GM18907 (cell line): ENCODE data around the gene AXIN2.
"Not testable (repeated sequence)": the region's sequence is repeated elsewhere in the genome, so short reads cannot be mapped to it uniquely, and the experiment has no call there.

Experiments
- ATAC-seq: cut with Tn5 transposase; IDR thresholded peaks from one replicate; pipeline ENCODE4 v1.9.1; 2021; ENCODE audit warnings: mild to moderate bottlenecking, moderate library complexity; ENCODE audit not compliant: unreplicated experiment

The AXIN2 gene

DNA sequence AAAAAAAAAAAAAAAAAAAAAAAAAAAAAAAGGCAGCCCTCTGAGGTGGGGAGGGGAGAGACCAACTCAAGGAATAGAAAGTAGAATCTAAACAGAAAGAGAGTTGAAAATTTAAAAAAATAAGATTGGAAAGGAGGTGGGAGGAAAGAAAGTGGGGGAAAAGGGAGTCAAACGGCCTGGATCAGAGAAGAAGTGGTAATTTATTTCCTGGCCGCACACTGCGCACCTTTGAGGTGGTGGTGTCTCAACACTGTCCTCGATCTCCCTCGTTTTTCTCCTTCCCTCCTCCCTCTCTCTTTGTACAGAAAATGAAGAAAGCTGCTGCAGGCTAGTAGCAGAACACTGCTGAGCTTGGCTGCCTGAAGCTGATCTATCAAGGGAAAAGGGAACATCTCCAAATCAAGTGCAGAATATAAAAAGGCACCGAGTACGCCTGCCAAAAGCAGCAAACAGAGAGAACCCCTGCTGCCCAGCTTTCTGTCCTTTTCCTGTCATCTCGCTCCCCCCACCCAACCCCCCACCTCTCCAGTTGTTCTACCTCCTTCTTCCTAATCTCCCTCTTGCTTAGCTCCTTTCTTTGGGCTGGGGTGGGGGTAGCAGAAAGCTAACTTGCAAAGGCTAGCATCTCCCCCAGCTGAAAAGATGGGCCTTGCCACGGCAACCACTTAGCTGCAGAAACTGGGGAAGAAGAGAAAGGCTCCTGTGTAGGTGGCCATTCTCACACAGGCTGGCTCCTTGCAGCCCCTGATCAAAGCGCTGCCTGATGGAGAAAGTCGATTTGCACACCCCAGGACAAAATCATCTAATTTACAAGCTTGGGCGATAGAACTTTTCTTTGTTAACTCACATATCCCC lies 22.5 kb downstream of the AXIN2 start:
- no peak for ATAC-seq

DNA sequence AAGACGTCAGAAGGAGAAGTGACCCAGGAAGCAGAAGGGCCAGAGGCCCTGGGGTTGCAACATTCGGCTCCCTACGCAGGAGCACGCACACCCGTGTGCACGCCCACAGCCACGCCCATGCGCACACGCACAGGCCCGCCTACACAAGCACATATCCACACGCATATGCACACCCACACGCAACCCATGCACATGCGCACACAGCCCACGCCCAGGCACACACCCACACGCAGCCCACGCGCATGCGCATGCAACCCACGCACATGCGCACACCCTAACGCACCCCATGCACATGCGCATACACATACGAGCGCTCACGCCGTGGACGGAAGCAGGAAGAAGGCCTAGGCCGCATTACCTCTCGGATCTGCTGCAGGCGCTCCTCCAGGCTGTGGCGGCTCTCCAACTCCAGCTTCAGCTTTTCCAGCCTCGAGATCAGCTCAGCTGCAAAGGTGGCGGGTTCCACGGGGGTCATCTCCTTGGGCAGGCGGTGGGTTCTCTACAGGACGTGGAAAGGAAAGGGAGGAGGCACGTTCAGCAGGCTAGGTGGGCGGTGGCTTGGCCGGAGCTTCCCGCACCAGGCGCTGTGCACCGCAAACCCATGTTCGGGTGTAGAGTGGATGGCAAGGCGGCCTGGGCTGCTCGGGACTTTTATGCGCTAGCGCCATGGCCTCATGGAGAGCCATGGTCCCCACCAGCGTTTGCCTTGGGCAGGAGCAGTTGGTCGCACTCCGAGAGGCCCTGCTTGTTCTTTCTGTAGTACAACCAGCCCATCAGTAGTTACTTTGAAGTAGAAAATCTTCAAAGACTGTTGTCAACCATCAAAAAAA lies 23.4 kb downstream of the AXIN2 start:
- no peak for ATAC-seq

DNA sequence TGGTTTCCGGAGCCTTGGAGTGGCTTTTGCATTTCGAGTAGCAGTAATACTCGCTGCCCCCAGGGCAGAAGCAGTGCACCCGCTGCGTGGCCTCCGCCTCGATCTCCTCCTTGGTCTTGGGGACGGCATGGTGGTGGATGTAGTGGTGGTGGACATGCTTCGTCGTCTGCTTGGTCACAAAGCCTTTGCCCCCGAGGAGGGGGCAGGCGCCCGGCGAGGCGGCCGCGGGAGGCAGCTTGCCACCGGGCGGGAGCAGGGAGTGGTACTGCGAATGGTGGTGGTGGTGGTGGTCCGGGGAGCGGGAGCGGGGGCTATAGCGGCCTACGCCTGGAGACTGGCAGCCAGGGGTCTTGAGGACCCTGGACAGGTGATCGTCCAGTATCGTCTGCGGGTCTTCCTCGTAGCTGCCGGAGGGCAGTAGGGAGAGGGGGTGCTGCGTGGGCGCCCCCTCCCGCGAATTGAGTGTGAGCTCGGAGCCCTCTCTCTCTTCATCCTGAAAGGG lies 24.1 kb downstream of the AXIN2 start:
- ATAC-seq, result no peak

DNA sequence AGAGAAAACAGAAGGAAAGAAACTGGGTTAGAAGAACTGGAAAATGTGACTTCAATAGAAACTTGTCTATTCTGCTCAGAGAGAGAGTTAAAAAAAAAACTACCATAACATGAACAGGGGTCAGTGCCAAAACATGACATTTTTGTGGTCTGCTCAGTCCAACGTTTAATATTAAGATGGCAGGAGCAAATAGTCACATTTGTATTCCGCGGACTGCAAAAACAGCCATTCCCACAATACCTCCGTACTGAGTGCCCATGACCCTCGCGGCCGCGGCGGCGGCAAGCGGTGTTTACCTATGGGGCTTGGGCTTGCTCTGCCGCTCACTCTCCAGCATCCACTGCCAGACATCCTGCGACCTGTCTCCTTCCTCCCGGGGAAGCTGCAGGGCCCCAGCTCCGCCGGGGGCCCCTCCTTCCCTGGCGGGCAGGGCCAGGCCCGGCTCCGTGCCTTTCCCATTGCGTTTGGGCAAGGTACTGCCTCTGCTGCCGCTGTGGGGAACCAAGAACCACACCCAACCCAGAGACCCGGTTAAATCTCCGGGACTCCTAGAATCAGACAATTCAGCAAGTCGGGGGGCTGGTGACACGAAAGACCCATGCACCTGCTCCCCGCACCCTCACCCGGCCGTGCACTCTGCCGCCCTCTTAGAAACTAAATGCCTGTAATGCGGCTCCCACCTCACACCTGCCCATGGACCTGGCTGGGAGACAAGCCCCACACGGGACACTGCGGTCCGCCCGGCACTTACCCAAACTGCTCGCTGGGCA lies 24.7 kb downstream of the AXIN2 start:
- ATAC-seq, result no peak

DNA sequence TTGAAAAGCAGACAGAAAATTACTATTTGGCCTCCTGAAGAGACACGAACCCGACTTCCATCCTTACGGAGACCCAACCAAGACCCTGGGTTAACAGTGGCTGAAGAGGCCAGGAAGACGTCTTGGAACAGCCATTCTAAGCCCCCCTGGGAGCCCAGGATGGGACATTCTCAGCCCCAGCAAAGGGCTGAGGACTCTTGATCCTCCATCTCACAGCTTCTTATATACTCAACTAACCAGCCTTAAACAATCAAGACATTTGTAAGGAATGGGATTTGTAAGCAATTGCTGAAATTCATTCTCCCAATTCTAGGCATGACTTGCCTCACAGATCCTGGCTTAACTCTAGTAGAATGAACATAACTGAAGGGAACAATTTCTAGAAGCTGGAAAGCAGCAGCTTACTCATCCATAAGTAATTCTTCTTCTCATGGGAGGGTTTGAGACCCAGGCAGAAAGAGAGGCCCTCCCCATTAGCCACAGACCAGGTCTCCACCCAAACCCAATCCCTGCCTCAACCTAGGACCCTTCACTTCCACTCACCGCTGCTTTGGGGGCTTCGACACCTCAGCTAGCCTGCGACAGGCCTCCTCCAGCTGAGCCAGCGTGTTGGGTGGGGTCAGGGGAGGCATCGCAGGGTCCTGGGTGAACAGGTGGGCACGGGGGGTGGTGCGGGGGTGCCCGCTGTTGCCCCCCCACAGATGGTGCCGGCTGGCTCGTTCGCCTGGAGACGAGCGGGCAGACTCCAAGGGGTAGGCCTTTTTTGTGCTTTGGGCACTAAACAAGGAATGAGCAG lies 25.5 kb downstream of the AXIN2 start:
- no peak for ATAC-seq

DNA sequence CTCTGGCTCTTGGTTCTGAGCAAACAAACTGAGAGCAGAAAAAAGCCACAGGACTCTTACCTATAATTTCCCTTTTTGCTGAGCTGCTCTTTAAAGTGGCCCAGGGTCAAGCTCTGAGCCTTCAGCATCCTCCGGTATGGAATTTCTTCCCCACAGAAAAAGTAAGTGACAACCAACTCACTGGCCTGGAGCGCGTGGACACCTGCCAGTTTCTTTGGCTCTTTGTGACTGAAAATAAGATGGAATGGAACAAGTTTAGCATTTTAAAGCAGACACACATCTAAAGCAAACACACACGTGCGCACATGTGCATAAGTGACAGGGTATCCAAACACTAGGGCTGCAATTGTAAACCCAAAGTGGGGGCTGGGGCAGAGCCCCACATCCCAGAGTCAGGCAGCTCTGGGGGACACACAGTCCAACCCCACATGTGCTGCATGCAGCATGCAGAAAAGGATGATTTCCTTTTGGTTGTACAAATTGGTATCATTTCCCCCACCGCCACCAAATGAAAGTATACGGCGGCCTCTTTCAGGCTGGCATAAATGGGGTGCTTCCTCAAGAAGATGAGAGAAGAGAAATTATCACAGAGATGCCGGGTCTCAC lies 27.5 kb downstream of the AXIN2 start:
- no peak for ATAC-seq

DNA sequence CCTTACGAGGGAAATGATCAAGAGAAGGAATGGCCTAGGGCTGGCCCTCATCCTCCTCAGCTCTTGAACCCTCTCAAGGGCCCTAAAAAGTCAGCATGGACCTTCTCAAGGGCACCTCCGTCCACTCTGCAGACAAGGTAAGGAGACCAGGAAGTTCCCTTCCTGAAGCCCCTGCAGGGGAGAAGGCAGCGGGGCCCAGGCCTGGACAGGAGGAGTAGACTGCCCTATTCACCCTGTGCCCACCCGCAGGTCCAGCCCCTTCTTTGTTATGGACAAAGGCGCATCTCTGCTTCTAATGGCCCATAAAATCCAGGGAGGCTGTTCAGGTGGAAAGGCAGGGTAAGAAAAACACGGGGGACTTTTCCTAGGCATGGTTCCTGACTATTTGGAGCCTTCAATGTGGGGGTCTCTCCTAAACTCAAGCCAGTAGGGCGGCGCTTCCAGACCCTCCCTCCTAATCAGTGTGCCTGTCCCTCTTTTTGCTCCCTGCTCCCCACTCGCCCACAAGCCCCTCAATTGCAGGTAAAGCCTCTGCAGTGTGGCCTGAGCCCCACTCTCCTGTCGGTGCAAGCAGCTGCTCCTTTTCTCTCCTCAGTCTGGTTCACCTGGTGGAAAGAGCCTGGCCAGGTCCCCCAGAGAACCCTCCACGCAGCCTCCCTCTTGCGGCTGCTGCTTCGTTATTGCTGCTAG lies 28.2 kb downstream of the AXIN2 start:
- ATAC-seq, result no peak

DNA sequence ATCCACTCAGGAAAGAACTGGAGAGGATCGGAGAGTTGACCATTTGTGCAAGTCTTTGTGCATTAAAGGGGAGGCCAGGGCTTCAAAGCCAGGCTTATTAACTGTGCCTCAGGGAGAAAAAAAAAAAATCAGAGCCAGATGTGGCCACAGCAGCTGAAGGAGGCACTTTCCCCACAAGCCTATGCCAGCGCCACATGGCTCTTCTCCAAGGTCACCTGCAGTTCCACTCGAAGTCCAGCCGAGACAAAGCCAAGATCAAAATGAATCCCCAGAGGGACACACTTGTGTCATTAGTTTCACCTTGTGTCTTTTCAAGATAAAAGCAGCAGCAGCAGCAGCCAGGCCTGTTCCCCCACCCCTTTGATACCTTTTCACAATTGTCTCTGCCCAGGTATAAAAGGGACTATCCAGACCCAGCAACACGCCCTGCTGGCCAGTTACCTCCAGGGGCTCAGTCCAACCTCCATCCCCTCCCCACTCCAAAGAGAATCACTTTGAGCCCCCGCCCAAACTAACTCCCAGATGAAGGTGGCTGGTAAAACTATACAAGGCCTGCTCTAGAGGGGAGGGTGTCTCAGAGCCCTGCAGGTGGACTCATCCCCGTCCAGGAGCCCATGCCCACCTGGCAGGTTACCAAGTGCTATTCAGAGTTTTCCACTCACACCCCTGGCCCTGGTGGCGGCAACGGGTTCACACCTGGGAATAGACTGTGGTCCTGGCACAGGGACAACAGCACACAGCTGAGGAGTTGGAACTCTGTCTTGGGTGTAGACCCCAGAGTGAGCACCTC lies 29.2 kb downstream of the AXIN2 start:
- no peak for ATAC-seq

DNA sequence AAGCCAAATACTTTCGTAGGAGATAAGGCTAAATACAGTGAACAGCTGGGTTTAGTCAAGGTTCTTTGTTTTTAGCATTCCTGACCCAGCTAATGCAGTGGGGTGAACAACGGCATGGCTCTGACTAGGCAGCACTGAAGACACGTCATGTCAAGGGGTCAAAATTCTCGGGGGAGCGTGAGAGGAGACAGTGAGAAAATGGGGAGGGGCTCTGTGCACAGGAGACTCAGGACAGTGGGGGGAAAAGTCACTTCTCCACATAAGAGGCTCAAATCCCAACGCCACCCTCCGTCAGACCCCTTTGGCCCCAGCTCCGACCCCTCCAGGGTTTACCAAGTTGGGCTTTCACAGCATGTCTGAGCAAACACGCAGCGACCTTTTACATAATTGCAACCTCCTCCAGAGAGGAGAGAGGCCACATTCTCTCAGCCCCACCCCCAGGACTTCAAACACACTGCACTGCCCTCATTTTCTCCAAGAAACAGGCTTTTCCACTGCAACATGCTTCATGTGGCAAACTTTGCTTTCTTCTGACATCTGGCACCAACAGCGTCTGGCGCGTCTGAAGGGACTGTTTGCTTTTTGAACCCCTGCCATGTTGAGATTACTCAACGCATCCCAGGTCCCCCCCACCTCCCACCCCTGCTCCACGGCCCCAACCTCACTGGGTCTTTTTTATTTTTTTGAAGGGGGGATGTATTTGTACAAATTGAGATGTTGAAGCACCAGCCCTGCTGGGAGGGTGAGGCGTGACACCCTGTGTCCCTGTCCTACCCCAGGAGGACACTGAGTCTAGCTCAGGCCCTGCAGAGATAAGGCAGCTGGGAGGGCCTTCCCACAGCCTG lies 30.0 kb downstream of the AXIN2 start:
- no peak for ATAC-seq

DNA sequence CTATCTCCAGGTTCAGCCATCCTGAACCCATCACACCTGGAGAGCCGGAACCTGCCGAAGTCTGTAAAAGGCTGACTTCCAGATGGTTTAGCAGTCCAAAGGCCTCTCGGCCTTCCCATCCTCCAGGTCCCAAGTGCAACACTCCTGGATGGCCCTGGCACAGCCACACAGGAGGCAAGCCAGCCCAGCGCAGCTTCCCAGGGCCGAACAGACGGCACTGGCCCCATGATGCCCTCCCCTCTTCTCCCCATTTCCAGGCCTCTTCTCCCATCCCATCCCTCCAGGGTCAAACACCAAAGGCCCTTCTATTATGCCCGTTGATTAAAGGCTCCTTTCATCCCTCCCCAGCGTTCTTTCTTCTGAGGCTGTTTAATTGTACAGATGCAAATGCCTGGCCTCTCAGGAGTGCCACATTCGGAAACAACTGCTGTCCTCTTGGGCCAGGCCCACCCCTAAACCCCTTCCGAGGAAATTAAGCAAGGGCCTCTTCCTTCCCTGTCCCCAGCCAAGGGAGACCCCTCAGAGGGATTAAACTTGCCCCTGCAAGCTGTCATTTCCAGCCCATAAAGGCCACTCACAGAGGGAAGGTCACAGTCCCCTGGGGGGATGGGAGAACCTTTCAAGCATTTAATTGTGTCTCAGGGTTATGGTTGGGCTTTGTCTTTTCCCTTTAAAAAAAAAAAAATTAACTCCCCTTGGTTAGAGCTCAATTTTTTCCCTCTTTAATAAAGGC lies 30.8 kb downstream of the AXIN2 start:
- ATAC-seq, result no peak

DNA sequence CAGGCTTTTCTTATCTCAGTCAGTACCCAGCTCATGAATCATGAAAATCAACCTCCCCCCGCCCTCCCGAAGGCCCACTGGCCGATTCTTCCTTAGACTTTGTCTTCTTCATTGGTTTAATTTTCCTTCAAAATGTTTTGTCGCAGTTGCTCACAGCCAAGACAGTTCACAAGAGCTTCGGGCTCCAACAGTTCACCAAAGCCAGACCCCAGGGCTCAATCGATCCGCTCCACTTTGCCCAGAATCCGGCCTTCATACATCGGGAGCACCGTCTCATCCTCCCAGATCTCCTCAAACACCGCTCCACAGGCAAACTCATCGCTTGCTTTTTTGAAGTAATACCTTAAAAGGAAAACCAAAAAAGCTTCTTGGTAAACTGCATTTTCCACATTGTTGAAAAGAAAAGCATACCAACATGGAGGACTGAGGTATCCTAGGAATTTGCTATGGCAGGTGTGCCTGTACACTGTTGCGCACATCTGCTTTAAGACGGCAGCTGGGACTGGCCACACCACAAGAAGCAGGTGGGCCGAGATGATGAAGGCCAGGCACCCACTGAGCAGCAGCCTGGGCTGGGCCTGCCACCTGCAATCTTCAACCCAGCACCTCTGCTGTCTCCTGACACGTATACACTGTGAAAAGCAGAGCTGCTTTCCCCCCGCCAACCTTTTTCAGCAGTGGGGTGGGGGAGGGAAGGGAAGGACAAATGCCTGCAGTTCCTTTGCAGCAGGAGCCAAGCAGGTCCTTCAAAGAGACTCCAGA lies 31.5 kb downstream of the AXIN2 start:
- ATAC-seq, result no peak

DNA sequence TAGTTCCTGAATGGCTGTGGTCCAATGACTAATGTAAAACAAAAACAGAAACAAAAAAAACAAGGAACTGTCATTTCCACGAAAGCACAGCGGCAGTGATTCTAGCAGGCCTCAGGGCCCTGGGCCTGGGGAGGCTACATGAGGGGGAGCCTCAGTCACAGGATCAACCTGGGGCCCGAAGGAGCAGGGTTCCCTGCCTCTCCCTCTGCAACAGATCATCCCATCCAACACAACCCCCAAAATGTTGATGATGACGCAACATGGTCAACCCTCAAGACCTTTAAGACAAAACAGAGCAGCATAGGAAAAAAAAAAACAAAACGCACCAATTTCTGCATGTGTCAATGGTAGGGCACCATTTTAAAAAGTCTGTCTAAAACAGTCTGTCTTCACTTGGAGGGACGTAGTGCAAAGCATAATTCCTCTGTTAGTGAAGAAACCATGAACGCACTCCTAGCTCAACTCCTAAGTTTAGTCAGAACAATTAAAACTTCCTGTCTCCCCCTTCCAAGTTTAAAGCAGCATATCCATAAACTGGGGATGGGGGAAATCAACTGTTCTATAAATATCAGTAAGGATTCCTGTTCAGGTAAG lies 32.3 kb downstream of the AXIN2 start:
- ATAC-seq, result no peak

DNA sequence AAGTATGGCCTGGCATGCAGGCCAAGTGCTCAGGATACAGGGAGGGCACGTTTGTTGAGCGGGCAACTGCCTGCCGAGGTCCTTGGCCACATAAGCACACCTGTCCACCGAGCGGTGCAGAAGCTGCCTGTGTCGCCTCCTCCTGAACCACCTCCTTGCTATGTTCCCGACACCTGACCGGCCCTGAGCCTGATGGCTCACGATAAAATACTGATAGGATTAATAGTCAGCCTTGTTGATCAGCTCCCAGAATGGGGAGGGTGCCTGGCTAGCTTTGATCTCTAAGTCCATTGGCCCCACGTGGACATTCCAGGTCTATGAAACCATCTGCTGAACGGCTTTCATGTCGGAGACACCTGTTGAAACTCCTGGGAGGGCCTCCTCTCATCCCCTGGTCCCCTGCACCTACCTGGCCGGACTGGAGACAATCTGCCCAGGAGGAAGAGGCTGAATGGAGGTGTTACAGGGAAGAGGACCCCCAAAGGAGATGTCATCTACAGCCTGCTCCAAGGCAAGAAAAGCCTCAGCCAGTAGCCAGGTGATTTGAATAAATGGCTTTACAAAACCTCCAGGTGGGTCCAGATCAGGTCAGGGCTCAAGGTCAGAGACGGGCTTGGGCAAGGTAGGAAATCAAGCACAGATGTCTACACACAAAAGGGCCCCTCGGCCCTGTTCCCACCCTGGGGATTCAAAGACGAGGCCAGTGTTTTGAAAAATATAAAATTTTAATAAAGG lies 33.4 kb downstream of the AXIN2 start:
- ATAC-seq, result no peak

DNA sequence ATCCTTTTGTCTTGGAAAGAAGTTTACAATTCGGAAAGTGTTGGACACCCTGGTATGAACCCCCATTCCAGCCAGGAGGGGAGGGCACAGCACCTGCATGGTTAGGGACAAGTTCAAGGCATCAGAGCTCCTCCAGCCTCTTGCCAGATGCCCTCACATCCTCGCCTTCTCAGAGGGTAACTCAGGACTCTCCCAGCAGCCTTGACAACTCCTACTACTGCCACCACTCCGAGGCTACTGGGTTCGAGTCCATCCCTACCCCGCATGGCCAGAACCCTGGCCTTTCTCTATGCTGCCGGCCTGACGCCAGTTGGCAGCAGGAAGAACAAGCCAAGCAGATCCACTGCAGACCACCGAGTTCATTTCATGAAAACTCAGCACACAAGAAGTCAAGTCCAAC lies 34.1 kb downstream of the AXIN2 start:
- ATAC-seq, result no peak

DNA sequence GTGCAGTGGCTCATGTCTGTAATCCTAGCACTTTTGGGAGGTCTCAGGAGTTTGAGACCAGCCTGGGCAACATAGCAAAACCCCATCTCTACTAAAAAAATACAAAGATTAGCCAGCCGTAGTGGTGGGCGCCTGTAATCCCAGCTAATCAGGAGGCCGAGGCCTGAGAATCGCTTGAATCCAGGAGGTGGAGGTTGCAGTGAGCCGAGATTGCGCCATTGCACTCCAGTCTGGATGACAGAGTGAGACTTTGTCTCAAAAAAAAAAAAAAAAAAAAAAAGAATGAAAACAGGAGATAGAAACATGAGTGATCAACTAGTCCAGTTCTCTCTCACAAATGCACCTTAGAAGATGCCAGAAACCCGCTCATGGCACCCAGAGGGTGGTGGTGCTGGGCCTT lies 34.6 kb downstream of the AXIN2 start:
- not testable (repeated sequence) for ATAC-seq
